HG03103 (cell line): ENCODE measurements around the gene ZNF778.

Experiments
- ATAC-seq: cut with Tn5 transposase; IDR thresholded peaks from one replicate; pipeline ENCODE4 v1.9.1; 2021; ENCODE audit warnings: low read depth; ENCODE audit not compliant: unreplicated experiment

ZNF778 gene

DNA sequence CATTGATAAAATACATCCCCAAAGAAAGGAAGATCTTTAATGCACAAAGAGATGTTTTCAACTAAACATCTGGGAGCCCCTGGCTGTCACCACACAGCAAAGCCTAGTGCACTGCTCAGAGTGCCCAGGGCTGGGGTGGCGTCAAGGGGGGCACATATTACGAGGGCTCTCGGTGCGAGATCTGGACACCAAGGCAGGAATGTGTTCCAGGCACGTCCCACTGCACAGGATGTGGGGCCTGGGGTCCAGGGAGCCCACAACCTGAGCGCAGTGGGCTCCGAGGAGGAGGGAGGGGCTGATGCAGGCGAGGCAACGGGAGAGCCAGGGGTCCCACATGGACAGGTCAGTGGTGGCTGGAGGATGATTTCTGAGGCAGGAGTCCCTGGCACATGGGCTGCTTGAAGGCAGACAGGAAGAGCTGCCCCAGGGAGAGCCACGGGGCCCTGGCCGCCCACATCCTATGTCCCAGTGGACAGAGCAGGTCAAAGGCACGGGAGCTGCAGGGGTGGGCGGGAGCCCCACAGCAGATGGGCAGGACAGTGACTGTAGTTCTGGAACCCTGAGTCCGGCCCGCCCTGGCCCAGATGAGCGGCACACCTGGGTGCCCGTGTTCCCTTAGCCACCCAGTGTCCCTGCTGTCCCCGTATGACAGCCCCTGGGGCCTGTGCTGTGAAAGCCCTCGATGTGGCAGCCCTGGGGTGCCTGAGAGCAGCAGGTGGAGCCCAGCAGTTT lies 56.4 kb downstream of the ZNF778 start:
- no peak for ATAC-seq

DNA sequence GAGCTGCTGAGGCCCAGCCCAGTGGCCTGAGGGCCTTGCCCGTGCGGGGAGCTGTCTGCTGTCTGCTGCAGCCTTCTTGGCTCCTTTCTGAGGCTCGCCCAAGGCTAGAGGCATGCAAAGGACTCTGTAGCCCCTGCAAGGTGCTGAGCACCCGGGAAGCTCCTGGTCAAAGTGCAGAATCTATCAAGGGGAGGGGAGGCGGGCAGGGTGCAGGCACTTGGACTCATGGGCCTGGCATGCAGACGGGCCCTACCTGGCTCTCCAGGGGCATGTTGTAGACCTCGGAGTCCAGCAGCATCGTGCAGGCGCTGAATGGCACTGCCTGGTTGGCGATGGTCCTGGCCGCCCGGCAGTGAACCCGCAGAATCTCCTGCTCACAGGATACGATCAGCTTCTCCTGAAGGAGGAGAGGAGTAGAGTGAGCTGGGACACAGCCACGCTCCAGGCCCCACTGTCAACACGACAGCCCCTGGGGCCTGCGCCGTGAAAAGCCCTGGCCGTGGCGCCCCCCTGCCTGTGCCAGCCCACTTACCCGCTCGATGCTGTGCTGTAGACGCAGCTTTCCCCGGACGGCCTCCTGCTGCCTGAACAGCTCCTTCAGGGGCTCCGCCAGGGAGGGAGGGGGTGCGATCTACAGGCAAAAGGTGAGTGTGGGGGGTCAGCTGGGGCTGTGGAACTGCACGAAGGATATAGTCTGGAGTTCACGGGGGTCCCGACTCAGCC lies 57.2 kb downstream of the ZNF778 start:
- no peak for ATAC-seq

- ATAC-seq, result no peak
Measured at GRCh38 chr16:89275284-89275584, 57.7 kb downstream of the ZNF778 start.

DNA sequence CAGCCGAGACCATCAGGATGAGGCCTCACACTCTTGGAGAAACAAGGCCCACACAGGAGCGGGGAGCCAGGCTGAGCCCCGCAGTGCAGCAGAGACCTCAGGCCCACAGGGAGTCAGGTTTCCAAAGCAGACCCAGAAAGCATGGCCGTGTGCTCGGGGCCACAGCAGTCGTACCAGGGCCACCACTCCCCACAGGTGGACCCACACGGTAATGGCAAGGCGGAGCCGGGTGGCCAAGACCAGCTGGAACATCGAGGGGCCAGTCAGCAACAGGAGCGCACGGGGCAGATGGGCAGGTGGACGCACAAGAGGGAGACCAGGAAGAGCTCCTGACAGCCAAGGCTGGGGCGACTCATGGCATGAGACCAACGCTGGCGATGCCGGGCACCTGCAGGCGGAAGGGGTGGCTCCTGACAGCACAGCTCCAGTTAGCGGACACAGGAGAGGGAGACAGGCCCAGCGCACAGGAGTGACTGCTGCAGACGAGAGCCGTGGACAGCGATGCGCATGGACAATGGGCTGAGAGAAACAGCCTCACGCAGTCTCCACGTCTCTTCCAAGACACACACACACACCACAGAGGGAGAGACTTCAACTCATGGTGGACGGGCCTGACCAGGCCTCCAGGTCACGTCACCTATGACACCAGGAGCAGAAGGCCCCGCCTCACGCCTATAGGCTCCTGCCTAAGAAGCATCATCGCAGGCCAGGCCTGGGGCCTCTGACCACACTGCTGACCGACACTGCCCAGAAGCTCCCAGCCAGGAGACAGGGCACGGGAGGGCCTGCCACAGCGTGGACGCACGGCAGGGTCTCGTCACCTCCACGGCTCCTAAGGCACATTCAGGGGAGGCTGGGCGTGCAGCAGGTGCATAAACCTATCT lies 58.6 kb downstream of the ZNF778 start:
- no peak for ATAC-seq

GRCh38 chr16:89277049-89277448 lies 59.5 kb downstream of the ZNF778 start:
- ATAC-seq, result no peak

GRCh38 chr16:89277641-89278341 lies 60.3 kb downstream of the ZNF778 start:
- no peak for ATAC-seq

GRCh38 chr16:89278441-89279240 lies 61.1 kb downstream of the ZNF778 start:
- no peak for ATAC-seq

GRCh38 chr16:89279666-89280481 lies 62.4 kb downstream of the ZNF778 start:
- ATAC-seq, result no peak

GRCh38 chr16:89280546-89281188 lies 63.2 kb downstream of the ZNF778 start:
- ATAC-seq, result no peak

- no peak for ATAC-seq
Measured at GRCh38 chr16:89281189-89281577, 63.7 kb downstream of the ZNF778 start.

- no peak for ATAC-seq
Measured at GRCh38 chr16:89281829-89282228, 64.3 kb downstream of the ZNF778 start.

GRCh38 chr16:89282523-89282922 lies 65.0 kb downstream of the ZNF778 start:
- ATAC-seq, result no peak

DNA sequence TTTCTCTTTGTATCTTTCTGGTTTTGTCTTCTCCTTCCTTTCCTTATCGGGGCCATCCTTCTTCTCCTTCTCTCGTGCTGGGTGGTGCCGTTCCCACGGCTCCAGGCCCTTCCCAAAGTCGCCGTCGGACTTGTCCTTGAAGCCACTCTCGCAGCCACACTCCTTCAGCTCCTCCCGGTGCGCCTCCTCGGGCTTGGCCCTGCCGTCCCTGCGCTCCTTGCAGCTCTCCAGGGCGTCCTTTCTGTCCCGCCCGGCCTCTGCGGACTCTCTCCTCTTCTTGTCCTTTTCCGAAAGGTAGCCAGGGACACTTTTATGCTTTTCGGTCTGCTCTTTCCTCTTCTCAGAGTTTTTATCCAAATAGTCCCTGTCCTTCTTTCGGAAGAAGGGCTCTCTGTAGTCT lies 65.9 kb downstream of the ZNF778 start:
- no peak for ATAC-seq

GRCh38 chr16:89285381-89285780 lies 67.9 kb downstream of the ZNF778 start:
- ATAC-seq, result no peak

- ATAC-seq, result no peak
Measured at GRCh38 chr16:89286096-89286495, 68.6 kb downstream of the ZNF778 start.
